Measurements from ENCODE around the gene CHD9NB.
A peak's percentile ranks its signal among the peaks of the same experiment; 100 is the strongest.
"Not testable (repeated sequence)": the region's sequence is repeated elsewhere in the genome, so short reads cannot be mapped to it uniquely, and the experiment has no call there.

CHD9NB gene

GRCh38 chr16:53055541-53056391, 3.1 kb upstream of the CHD9NB start:
- no peak for DNase-seq

DNA sequence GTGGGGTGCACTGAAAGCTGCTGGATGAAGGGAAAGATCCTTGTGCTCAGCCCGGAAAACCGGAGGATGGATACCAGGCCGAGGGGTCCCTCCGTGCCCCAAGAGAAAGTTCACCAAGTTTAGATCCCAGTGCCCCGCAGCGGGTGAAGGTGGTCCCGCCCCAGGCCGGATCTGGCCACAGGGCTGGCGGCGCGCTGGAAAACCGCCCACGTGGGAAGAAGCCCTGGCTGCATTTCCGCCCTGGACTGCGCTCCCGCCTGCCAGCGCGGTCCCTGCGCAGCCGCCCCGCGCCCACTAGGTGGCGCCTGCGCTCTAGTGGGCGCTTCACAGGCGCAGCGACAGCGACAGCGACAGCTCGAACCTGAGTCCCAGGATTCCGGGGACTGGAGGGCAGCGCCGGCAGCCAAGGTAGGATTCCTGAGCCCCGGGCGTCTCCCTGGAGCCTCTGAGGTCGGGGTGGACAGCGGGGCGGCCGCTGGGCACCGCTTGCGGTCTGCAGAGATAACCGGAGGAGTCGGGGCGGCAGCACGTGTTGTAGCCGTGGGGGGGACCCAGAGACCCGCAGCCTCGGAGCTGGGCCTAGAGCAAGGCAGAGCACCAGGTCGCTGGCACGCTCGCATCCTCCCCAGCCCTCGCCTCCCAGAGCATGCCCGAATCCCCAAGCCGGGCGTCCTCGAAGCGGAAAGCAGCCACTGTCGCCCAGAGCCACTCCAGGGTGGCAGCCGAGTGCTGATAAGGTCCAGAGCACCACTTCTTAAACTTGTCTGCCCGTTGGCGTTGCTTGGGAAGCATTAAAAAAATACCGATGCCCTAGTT, 2.2 kb upstream of the CHD9NB start, which contains the start of gene CHD9:
Gene CHD9 (plus strand): TSS at position 322 of the 816 bp plus-strand sequence. CDS start 101,099 bp downstream, outside the sequence.
- DNase-seq, result peak; percentile 35

DNA sequence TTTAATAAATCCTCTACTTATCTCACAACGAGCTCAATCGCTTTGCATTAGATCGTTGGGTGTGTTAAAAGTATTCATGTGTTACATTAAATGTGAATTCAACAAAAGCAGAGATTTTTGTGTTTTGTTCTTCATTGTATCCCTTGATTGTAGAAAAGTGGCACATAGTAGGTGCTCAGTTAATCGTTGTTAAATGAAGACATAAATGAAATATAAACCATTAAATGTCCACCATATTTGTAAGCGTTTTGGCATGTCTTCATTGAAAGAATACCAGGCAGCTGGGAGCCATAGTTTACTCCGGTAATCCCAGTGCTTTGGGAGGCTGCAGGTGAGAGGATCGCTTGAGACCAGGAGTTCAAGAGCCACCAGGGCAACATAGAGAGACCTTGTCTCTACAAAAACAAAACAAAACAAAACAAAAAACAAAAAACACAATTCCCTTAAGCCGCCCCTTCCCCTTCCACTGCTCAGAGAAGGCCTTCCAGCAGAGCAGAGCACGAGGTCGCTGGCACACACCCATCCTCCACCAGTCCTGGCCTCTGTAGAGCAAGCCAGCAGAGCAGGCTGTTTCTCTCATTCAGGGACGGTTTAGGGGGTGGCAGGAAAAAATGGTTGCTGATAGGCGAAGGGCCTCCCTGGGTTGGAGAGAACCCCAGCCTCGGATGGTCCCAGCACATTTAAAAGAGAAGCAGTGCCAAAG, 1.4 kb upstream of the CHD9NB start:
- DNase-seq, result no peak

- not testable (repeated sequence) for DNase-seq
Observed at GRCh38 chr16:53051255-53051654, 1.4 kb downstream of the CHD9NB start.

DNA sequence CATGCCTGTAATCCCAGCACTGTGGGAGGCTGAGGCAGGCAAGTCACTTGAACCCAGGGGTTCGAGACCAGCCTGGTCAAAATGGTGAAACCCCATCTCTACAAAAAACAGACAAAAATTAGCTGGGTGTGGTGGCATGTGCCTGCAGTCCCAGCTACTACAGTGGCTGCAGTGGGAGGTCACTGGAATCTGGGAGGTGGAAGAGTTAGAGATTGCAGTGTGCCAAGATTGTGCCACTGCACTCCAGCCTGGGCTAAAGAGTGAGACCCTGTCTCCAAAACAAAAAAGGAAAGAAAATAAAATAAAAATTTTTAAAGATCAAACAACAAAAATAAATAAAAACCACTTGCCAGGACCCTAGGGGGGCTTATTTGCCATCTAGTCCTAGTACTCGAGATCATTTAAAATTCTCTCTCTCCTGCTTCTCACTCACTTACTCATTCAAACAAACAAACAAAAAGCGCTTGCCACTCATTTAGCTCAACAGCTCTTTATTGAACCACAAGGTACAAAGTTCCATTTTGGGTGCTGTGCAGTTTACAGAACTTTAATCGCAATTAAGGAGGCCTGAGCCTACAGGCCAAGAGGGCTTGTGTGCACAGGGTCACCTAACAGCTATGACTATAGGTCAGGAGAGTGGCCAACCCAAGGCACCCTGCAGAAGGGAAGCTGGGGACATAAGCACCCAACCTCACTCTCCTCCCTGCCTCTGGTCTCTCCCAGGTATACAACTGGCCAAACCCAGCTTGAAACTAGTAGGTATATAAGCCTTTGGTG, 4.4 kb downstream of the CHD9NB start:
- no peak for DNase-seq

DNA sequence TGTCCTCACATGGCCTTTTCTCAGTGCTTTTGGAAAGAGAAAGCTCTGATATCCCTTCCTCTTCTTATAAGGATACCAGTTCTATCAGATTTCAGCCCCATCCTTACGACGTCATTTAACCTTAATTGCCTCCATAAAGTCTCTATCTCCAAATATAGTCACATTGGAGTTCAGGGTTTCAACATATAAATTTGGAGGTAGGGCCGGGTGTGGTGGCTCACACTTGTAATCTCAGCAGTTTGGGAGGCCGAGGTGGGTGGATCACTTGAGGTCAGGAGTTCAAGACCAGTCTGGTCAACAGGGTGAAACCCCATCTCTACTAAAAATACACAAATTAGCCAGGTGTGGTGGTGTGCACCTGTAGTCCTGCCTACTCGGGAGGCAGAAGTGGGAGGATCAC, 5.2 kb downstream of the CHD9NB start:
- not testable (repeated sequence) for DNase-seq

GRCh38 chr16:53045341-53046220, 7.1 kb downstream of the CHD9NB start:
- no peak for DNase-seq

DNA sequence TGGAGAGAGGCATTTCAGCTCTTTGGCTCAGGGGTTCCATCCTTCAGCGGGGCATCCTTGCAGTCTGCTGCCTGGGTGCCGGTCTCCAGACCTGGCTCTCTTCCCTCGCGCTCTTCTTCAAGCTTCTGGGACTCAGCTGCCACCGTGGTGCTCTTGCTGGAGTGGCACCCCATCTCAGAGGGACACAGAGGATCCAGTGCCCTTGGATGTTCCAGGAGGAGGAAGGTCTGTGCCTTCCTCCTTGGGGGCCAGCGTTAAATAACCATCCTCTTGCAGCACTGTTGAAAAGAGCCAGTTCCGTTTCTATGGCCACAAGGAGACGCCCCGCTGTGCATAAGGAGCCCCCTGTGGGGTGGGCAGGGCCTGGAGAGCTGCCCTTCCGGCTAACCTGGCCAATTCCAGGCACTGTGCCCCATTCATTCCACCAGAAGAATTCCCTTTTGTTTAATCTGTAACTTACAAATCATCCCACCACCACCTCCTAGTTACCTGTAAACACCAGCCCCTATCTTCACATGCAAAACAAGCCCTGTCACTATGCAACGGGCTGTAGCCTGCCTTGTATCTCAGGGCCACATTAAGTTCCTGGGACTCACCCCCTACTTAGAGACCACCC, 8.6 kb downstream of the CHD9NB start:
- no peak for DNase-seq

- no peak for DNase-seq
Observed at GRCh38 chr16:53043428-53043831, 9.3 kb downstream of the CHD9NB start.

DNA sequence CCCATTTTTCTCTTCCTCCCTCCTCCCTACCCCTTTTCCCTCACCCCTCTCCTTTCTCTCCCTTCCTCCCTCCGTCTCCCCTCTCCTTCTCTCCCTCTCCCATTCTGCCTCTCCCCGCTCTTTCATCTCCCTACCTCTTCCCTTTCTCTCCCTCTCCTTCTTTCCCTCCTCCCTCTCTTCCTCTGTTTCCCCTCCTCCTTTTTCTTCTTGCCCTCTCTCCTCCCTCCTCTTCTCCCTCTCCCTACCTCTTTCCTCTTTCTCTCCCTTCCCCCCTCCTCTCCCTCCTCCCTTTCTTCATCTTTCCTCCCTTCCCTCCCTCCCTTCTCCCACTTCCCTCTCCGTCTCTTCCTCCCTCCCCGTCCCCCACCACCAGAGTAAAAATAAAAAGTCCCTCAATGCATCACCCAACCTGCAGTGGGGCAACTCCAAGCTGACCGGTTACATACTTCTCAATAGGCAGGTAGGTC, 10.4 kb downstream of the CHD9NB start:
- no peak for DNase-seq

DNA sequence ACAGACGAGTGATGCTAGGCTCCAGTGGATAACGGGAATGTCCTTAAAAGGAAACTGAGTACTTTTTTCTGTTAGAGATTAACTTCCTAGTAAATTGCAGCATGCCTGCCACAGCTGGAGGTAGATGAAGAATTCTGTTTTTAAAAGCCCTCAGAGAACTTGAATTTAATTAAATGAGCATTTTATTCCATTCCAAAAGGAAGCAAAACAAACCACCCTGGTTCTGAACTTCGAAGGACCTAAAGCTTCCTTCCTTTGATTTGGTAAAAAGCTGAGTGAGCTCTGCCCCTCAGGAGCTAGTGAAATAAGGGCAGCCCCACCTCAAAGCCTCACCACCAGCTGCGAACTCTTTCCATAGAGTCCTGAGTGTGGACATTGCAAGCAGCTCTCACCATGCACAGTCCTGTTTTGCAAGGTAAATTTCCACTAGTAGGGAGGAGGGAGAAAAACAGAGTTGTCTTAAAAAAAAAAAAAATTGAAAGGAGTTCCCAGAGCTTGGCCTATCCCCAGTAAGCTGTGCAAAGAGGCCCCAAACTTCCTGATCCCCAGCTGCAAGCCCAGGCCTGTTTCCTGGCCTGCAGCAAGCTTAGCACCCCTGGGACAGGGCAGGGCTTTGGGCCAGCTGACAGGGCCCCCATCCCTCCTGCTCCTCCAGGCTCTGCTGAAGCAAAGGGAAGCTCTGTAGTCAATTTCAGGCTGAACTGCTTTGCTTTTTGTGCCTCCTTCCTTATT, 11.2 kb downstream of the CHD9NB start:
- no peak for DNase-seq

DNA sequence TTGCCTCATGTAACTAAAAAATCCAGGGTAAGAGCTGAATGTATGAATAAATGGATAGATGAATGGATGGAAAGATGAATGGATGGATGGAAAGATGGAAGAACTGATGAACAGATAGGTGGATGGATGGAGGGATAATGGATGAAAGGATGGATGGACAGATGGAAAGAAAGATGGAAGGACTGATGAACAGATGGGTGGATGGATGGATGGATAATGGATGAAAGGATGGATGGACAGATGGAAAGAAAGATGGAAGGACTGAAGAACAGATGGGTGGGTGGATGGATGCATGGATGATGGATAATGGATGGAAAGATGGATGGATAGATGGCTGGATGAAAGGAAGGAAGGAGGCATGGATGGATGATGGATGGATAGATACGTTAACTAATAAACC, 11.9 kb downstream of the CHD9NB start:
- no peak for DNase-seq

GRCh38 chr16:53036711-53037110, 16.0 kb downstream of the CHD9NB start:
- not testable (repeated sequence) for DNase-seq

- no peak for DNase-seq
Observed at GRCh38 chr16:53036066-53036465, 16.6 kb downstream of the CHD9NB start.

GRCh38 chr16:53035176-53035942, 17.3 kb downstream of the CHD9NB start:
- DNase-seq, result no peak

- no peak for DNase-seq
Observed at GRCh38 chr16:53034306-53034705, 18.4 kb downstream of the CHD9NB start.

GRCh38 chr16:53031323-53031942, 21.3 kb downstream of the CHD9NB start:
- no peak for DNase-seq

DNA sequence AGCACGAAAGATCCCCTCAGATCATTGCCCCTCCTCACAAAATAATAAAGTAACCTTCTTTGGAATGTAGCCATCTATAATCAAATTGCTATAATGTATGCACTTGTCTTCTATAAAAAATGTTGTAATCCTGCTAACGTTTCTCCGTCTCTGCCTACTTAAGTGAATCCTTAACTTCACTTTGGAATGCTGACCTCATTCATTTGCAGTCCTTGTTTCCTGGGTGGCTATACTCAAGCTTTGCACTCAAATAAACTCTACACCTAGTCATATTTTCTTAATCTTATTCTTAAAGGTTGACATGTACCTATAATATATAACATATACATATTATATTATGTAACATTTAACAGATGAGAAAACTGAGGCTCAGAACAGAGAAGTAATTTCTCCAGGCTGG, 22.7 kb downstream of the CHD9NB start:
- DNase-seq, result no peak

DNA sequence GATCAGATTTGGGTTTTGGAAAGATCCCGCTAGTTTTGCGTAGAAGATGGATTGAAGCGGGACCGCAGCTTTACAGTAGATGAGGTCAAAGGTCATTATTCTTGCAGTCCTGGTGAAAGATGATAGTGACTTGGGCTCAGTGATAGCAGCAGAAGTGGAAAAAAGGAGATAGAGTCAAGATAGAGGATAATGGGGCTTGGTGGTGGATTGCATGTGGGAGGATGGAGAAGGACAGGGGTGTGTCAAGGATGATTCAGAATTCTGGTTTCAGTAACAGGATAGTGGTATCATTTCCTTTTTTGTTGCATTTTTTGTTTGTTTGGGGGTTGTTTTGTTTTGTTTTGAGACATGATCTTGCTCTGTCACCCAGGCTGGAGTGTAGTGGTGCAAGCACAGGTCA, 28.7 kb downstream of the CHD9NB start:
- no peak for DNase-seq
